WI38 (cell line): ENCODE data around the gene IKZF3.

ENCODE experiments used
- H3K4me3 ChIP-seq: 2 replicates; pipeline ENCODE4 v1.5.1; 2011; ENCODE audit warnings: low read depth, mild to moderate bottlenecking, control low read depth, low read length
- TF ChIP-seq, protein P1 (sequence below): IDR thresholded peaks from 2 replicates; pipeline ENCODE4 v1.5.1; 2012; ENCODE audit warnings: low read depth, mild to moderate bottlenecking, control low read depth, low read length

Gene IKZF3

DNA sequence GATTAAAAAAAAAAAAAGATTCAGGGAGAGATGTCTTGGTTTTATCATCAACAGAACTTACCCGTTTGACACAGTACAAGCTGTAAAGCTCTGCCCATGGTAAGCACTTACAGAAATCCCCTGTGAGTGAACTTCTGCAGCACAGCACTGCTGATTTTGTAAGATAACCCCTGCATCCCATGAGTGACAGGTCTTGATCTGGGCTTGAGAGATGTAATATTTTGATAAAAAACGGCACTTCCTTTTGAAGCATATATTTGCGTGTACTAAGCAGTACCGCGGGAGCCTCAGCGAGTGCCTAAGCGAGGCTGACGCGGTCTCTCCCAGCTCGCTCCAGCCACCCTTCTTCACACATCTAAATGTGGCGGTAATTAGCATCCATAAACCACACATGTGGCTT is 50.5 kb downstream of the IKZF3 start:
- TF ChIP-seq, protein P1, sequence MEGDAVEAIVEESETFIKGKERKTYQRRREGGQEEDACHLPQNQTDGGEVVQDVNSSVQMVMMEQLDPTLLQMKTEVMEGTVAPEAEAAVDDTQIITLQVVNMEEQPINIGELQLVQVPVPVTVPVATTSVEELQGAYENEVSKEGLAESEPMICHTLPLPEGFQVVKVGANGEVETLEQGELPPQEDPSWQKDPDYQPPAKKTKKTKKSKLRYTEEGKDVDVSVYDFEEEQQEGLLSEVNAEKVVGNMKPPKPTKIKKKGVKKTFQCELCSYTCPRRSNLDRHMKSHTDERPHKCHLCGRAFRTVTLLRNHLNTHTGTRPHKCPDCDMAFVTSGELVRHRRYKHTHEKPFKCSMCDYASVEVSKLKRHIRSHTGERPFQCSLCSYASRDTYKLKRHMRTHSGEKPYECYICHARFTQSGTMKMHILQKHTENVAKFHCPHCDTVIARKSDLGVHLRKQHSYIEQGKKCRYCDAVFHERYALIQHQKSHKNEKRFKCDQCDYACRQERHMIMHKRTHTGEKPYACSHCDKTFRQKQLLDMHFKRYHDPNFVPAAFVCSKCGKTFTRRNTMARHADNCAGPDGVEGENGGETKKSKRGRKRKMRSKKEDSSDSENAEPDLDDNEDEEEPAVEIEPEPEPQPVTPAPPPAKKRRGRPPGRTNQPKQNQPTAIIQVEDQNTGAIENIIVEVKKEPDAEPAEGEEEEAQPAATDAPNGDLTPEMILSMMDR = no peak
- H3K4me3 ChIP-seq = no peak overlapping the region

DNA sequence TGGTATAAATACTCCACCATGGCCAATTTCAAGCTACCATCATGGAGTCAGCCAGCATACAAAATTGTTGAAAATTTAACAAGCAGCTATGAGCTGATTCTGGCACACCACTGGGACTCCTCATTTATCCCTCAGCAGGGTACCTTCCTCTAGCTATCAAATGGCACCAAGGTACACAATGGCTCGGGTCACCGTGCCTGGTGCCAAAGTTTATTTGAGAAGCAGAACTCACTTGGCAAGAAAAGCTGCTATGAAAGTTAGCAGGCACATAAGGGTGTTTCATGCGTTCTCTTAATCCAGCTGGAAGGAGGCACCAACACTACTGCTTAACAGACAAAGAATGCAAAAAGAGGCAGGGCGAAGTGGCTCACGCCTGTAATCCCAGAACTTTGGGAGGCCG is 51.6 kb downstream of the IKZF3 start:
- no peak overlapping the region for H3K4me3 ChIP-seq
- TF ChIP-seq, protein P1 = no peak

DNA sequence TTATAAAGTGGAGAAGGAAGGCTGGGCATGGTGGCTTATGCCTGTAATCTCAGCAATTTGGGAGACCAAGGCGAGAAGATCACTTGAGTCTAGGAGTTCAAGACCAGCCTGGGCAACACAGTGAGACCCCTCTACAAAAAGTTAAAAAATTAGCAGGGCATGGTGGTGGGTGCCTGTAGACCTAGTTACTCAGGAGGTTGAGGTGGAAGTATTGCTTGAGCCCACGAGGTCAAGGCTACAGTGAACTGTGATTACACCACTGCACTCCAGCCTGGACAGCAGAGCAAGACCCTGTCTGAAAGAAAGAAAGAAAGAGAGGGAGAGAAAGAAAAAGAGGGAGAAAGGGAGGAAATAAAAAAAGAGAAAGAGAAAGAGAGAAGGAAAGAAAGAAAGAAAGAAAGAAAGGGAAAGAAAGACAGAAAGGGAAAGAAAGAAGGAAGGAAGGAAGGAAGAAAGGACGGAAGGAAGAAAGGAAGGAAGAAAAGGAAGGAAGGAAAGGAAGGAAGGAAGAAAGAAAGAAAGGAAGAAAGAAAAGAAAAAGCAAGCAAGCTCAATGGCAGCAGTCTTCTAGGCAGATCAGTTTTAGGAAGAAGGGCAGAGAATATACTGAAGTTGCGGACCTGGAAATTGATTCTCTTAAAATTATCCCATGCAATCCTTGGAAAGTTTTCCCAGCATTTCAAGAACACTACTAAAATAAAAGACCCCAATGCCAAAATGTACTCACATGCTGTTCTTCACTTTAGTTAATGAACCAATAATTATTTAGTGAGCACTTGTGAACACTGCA is 53.0 kb downstream of the IKZF3 start:
- H3K4me3 ChIP-seq = no peak overlapping the region
- TF ChIP-seq, protein P1 = no peak

DNA sequence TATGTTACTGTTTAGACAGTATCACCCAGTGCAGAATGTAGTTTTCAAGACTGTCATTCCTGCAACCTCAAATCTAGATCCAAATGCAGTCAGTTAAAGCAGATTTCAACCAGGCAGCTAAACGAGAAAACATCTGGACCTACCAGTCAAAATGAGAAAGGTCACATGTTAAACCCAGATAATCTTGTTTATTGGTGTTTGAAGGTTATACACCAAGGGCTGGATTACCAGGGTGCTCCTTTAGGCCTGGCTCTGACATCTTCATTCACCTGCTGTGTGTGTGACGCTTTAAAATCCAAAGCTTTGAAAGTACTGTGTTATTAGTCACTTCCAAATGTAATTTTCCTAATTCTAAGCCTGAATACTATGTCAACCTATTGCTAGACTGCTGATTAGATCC is 54.9 kb downstream of the IKZF3 start:
- no peak overlapping the region for H3K4me3 ChIP-seq
- TF ChIP-seq, protein P1 = no peak

DNA sequence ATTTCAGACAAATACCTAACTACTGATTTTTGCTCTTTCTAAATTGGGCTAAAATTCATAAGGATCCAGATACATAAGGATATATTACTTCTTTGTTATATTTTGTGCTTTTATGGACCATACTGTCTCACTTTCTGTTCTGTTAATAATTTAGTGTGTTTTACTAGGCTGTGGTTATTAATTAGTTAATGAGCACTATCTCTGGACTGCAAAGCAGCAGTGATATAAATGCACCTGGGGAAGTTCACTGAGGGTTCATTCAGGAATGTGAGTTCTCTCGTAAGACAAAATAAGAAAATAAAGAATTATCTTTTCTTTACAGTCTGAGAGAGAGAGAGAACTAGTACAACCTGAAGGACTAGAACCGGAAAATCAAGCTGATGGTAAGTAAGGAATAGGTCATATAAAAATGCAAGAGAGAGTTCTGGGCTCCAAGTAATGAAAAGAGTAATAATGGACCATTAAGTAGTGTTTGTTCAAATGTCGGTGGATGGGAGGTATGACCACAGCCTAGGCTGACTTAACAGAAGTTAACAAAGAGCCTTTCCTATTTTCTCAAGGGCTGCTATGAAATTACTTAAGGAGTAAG is 55.6 kb downstream of the IKZF3 start:
- no peak overlapping the region for H3K4me3 ChIP-seq
- TF ChIP-seq, protein P1 = no peak

DNA sequence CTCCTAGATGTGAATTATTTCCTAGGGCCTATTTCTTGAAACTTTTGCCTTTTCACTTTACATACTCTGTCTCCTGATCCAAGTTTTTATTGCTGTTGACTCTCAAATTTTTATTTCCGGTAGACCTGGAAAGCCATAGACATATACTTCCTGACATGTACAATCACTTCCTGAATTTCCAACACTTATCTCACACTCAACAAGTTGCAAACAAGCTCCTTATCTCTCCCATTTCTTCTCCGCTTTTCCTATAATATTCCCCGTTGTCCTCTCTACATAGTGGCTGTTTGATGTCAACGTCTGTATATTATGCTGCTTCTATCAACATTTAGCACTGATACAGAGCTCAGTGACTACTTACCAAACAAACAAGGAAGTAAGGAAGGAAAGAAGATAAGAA is 59.3 kb downstream of the IKZF3 start:
- TF ChIP-seq, protein P1 = no peak
- no peak overlapping the region for H3K4me3 ChIP-seq

DNA sequence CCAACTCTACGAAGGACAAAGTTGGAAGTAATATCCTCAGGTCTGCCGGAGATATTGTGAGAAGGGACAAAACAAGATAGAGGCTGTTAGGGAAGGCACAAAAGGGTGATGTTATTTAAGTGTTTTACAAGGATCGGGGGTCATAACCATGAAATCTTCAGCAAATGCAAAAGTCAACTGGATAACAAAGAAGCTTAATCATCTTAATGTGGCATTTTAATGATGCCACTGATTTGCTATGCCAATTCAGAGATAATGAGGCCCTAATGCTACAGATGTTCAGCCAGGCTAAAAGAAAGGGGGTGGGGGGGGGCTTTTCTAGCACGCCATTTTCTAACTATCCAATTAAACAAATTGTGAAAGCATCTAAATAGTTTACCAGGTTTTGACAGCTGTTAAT is 63.1 kb downstream of the IKZF3 start:
- TF ChIP-seq, protein P1 = no peak
- no peak overlapping the region for H3K4me3 ChIP-seq
